Astrocyte (in vitro differentiated cells and primary cell): Measurements from ENCODE around the gene SYT5.

Experiments
- EZH2 ChIP-seq: IDR thresholded peaks from 2 replicates; pipeline ENCODE4 v1.6.1; 2012; ENCODE audit warnings: mild to moderate bottlenecking, low read length, inconsistent platforms; ENCODE audit not compliant: insufficient read depth
- TF ChIP-seq, protein P1 (sequence below): IDR thresholded peaks from 2 replicates; pipeline ENCODE4 v1.5.1; 2011; ENCODE audit warnings: low read depth, mild to moderate bottlenecking, inconsistent platforms, low read length, moderate library complexity; ENCODE audit not compliant: insufficient read depth

DNA sequence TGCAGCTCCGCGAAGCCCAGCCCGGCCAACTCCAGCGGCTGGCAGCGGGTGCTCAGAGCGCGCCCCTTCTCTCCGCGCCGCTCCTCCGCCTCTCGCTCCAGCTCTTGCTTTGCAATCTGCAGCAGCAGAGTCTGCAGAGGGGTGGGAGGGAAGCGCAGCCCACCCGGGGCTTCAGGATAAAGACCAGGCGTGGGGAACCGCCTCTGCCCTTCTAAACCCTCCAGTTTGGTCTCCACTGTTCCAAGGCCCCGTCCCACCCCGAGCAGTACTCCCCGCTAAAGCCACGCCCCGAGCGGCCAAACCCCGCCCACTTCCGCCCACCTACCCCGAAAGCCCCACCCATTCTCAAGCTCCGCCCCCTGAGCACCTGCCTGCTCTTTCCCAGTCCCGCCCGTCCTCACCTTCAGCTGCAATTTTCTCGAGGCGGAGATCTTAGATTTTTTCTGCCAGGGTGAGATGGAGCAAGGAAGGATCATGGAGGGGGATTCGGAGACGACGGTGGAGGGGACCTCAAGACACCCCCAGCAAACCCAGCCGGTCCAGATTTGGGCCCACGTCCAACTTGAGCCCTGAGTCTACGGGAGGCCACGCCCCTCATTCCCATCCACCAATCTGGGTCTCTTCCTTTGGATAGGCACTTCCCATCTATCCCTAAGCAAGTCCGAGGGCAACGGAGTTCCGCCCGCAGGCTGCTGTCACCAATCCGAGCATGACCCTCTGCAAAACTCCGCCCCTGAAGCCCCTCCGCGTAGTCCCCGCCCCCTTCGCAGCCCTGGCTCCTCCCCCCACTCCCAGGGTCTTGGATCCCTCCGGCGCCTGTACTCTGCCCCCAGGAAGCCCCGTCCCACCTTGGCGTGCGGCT, 23.7 kb downstream of the SYT5 start:
- TF ChIP-seq, protein P1, sequence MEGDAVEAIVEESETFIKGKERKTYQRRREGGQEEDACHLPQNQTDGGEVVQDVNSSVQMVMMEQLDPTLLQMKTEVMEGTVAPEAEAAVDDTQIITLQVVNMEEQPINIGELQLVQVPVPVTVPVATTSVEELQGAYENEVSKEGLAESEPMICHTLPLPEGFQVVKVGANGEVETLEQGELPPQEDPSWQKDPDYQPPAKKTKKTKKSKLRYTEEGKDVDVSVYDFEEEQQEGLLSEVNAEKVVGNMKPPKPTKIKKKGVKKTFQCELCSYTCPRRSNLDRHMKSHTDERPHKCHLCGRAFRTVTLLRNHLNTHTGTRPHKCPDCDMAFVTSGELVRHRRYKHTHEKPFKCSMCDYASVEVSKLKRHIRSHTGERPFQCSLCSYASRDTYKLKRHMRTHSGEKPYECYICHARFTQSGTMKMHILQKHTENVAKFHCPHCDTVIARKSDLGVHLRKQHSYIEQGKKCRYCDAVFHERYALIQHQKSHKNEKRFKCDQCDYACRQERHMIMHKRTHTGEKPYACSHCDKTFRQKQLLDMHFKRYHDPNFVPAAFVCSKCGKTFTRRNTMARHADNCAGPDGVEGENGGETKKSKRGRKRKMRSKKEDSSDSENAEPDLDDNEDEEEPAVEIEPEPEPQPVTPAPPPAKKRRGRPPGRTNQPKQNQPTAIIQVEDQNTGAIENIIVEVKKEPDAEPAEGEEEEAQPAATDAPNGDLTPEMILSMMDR: no peak
- no peak for TF ChIP-seq EZH2
